Inflammatory macrophage treated with lipopolysaccharide for 4 hours (primary cell): Measurements from ENCODE around the gene ICAM2.

Experiments
- DNase-seq: peaks from one replicate; pipeline ENCODE4 v3.0.0-alpha.2; 2020

The ICAM2 gene

GRCh38 chr17:64020056-64020766, at the start of gene ICAM2:
TSS of gene ICAM2 (minus strand) at chr17:64020633. CDS start at chr17:64006691, 13,942 bp downstream.
- peak; percentile 81 for DNase-seq

GRCh38 chr17:64070213-64070612, 49.8 kb upstream of the ICAM2 start:
- DNase-seq, result no peak

GRCh38 chr17:64069143-64069542, 48.7 kb upstream of the ICAM2 start:
- DNase-seq, result no peak

GRCh38 chr17:64067657-64068056, 47.2 kb upstream of the ICAM2 start:
- DNase-seq, result peak; percentile 71

GRCh38 chr17:64066716-64067115, 46.3 kb upstream of the ICAM2 start:
- no peak for DNase-seq

- DNase-seq, result no peak
These were observed 44.7 kb upstream of the ICAM2 start for GRCh38 chr17:64065161-64065560.

- no peak for DNase-seq
These were observed 43.9 kb upstream of the ICAM2 start for GRCh38 chr17:64064331-64064730.

- DNase-seq, result peak; percentile 23
These were observed 43.4 kb upstream of the ICAM2 start for GRCh38 chr17:64063766-64064224.

- peak; percentile 53 for DNase-seq
These were observed 42.7 kb upstream of the ICAM2 start for GRCh38 chr17:64063088-64063487.

- peak; percentile 90 for DNase-seq
These were observed 40.9 kb upstream of the ICAM2 start for GRCh38 chr17:64061178-64061898.

- peak; percentile 58 for DNase-seq
These were observed 39.9 kb upstream of the ICAM2 start for GRCh38 chr17:64060331-64060730.

- no peak for DNase-seq
These were observed 39.3 kb upstream of the ICAM2 start for GRCh38 chr17:64059756-64060155.

- DNase-seq, result no peak
These were observed 38.2 kb upstream of the ICAM2 start for GRCh38 chr17:64058621-64059020.

GRCh38 chr17:64057701-64058263, 37.3 kb upstream of the ICAM2 start:
- no peak for DNase-seq

GRCh38 chr17:64056269-64057005, 36.0 kb upstream of the ICAM2 start:
- DNase-seq, result no peak

- no peak for DNase-seq
These were observed 35.0 kb upstream of the ICAM2 start for GRCh38 chr17:64055183-64056142.

- no peak for DNase-seq
These were observed 33.9 kb upstream of the ICAM2 start for GRCh38 chr17:64054304-64054703.

- no peak for DNase-seq
These were observed 32.7 kb upstream of the ICAM2 start for GRCh38 chr17:64053101-64053500.

- no peak for DNase-seq
These were observed 30.7 kb upstream of the ICAM2 start for GRCh38 chr17:64051153-64051552.

- DNase-seq, result no peak
These were observed 28.4 kb upstream of the ICAM2 start for GRCh38 chr17:64048805-64049204.

- DNase-seq, result no peak
These were observed 24.7 kb upstream of the ICAM2 start for GRCh38 chr17:64045176-64045575.
